Neural crest cell (in vitro differentiated cells): ENCODE data around the gene KCNJ10. TPM values are rescaled to one million over a fixed set of nuclear protein-coding genes. Genes with fewer than 3 reads are reported as not detected.

Experiments used
- DNase-seq: peaks from one replicate; pipeline ENCODE4 v3.0.0; 2021; ENCODE audit warnings: low read depth, mixed read lengths, low spot score
- H3K27ac Mint-ChIP-seq: one replicate; pipeline ENCODE4 v1.8.0; 2021; ENCODE audit warnings: mild to moderate bottlenecking, mixed read lengths; ENCODE audit not compliant: unreplicated experiment
- H3K27me3 Mint-ChIP-seq: 2 replicates; pipeline ENCODE4 v1.8.0; 2021; ENCODE audit warnings: low read depth, mild to moderate bottlenecking, mixed read lengths
- H3K36me3 Mint-ChIP-seq: 2 replicates; pipeline ENCODE4 v1.8.0; 2021; ENCODE audit warnings: low read depth, mild to moderate bottlenecking, mixed read lengths
- H3K4me1 Mint-ChIP-seq: 2 replicates; pipeline ENCODE4 v1.8.0; 2021; ENCODE audit warnings: mixed read lengths
- H3K4me3 Mint-ChIP-seq: one replicate; pipeline ENCODE4 v1.8.0; 2021; ENCODE audit warnings: mild to moderate bottlenecking, mixed read lengths
- H3K9me3 Mint-ChIP-seq: 2 replicates; pipeline ENCODE4 v1.8.0; 2021; ENCODE audit warnings: mixed read lengths
- CTCF ChIP-seq: fragments of 200-600 bp; sonication (generic); conservative IDR thresholded peaks from 2 replicates; pipeline ENCODE4 v1.5.0; 2021; ENCODE audit warnings: antibody characterized with exemption, mild to moderate bottlenecking
- total RNA-seq: library from RNA; stranded (reverse); gene quantifications from 2 replicates; pipeline ENCODE4 v1.2.1, GENCODE V29; 2021

Gene KCNJ10
- total RNA-seq, 1 donor from 2014 or later, result 0.47 TPM

- Mint-ChIP-seq H3K27me3 (no peaks in the 10 kb centered on the region), H3K4me3 (peak within 1 kb of the TSS; percentile 88), H3K4me1 (peaks cover 60% of the 10 kb centered on the region), H3K27ac (peak within 1 kb of the TSS; percentile 57), H3K36me3 (no peaks in the 10 kb centered on the region), H3K9me3 (no peaks in the 10 kb centered on the region)
- TF ChIP-seq CTCF, result no peak
- peak; percentile 81 for DNase-seq
These were observed 28.2 kb upstream of the KCNJ10 start, which contains the start of gene IGSF8 for GRCh38 chr1:160097911-160098851. Gene IGSF8 (minus strand): TSS chr1:160098619. CDS start chr1:160098472, 147 bp downstream.

- no peaks in the 10 kb centered on the region for H3K9me3 Mint-ChIP-seq
- DNase-seq, result no peak
- no peak for TF ChIP-seq CTCF
- H3K27ac Mint-ChIP-seq, result no peak overlapping the region
- peaks cover 51% of the 10 kb centered on the region for H3K4me1 Mint-ChIP-seq
- no peaks in the 10 kb centered on the region for H3K36me3 Mint-ChIP-seq
- H3K27me3 Mint-ChIP-seq, result no peaks in the 10 kb centered on the region
- H3K4me3 Mint-ChIP-seq, result peak overlapping the region; percentile 88
These were observed 27.4 kb upstream of the KCNJ10 start for GRCh38 chr1:160097151-160097910.

GRCh38 chr1:160096274-160097116 is 26.5 kb upstream of the KCNJ10 start:
- Mint-ChIP-seq H3K36me3 (no peaks in the 10 kb centered on the region), H3K27me3 (no peaks in the 10 kb centered on the region), H3K4me3 (peak overlapping the region; percentile 88), H3K9me3 (no peaks in the 10 kb centered on the region), H3K27ac (peak overlapping the region; percentile 67), H3K4me1 (peaks cover 43% of the 10 kb centered on the region)
- DNase-seq, result no peak
- TF ChIP-seq CTCF, result no peak

GRCh38 chr1:160095382-160096105 is 25.6 kb upstream of the KCNJ10 start:
- DNase-seq, result no peak
- H3K9me3 Mint-ChIP-seq, result no peaks in the 10 kb centered on the region
- H3K4me3 Mint-ChIP-seq, result peak overlapping the region; percentile 88
- no peak for TF ChIP-seq CTCF
- H3K27me3 Mint-ChIP-seq, result no peaks in the 10 kb centered on the region
- H3K4me1 Mint-ChIP-seq, result peaks cover 41% of the 10 kb centered on the region
- peak overlapping the region; percentile 57 for H3K27ac Mint-ChIP-seq
- no peaks in the 10 kb centered on the region for H3K36me3 Mint-ChIP-seq
